Mucosa of descending colon (tissue), 3 donors: ENCODE data around the gene LYVE1. TPM values are rescaled to one million over a fixed set of nuclear protein-coding genes. Genes with fewer than 3 reads are reported as not detected.

Experiments used
- ATAC-seq: fragments of 200-7000 bp; cut with Tn5 transposase; one replicate; pipeline ENCODE4 v1.9.1; 2020; ENCODE audit warnings: mild to moderate bottlenecking, moderate library complexity
- DNase-seq, 3 donors: peaks; one replicate each; pipeline ENCODE4 v3.0.0-alpha.2; 2020
- H3K36me3 ChIP-seq: fragments of 200-600 bp; one replicate; pipeline ENCODE4 v1.8.0; 2021; ENCODE audit warnings: low read depth, mild to moderate bottlenecking
- H3K4me1 ChIP-seq: fragments of 200-600 bp; one replicate; pipeline ENCODE4 v1.8.0; 2021; ENCODE audit warnings: low read depth, mild to moderate bottlenecking
- H3K4me3 ChIP-seq: fragments of 200-600 bp; one replicate; pipeline ENCODE4 v1.8.0; 2021; ENCODE audit warnings: mild to moderate bottlenecking
- H3K9me3 ChIP-seq: fragments of 200-600 bp; one replicate; pipeline ENCODE4 v1.8.0; 2021; ENCODE audit warnings: mild to moderate bottlenecking
- CTCF ChIP-seq: fragments of 200-600 bp; IDR thresholded peaks from one replicate; pipeline ENCODE4 v1.8.0; 2022; ENCODE audit warnings: antibody characterized with exemption, mild to moderate bottlenecking
- intact Hi-C, 2 donors: fragments of 100-400 bp; cut with DNase I in 1 of 2; cut with micrococcal nuclease in 1 of 2; formaldehyde crosslinking; loops; one replicate each; pipeline versions ENCODE4 v1.11.0 to v1.11.1; 2022; cut with DNase I, micrococcal nuclease
- total RNA-seq, 3 donors: library from RNA; stranded (reverse); fragmentation: NEBNext Ultra II Directional in 2 of 3; extraction: Animal tissue kit (Norgen Biotek cat#: 25700) in 2 of 3; gene quantifications; one replicate each; pipeline versions ENCODE4 v1.2.1 to v1.2.4, GENCODE V29; 2021 to 2023
- donor health status: DM: no; HTN: no; CAD: no; lungs with moderate emphysema.
- donor health status: DM: no; HTN: no; CAD: no.
- donor health status: DM: no; HTN: yes; CAD: no.

Gene LYVE1
- total RNA-seq, 3 donors from 2014 or later = 14.4 to 137 (median 43.4) TPM

- DNase-seq = no peak
- H3K4me1 ChIP-seq = no peaks in the 10 kb centered on the region
- TF ChIP-seq CTCF = no peak
- no peaks in the 10 kb centered on the region for H3K9me3 ChIP-seq
- intact Hi-C loops = no loop called here
- H3K4me3 ChIP-seq = no peak overlapping the region
- ATAC-seq = peak; percentile 69
- H3K36me3 ChIP-seq = no peaks in the 10 kb centered on the region
Measured at GRCh38 chr11:10566257-10566957, 2.1 kb downstream of the LYVE1 start.

GRCh38 chr11:10565493-10565892 is 3.0 kb downstream of the LYVE1 start:
- Histone ChIP-seq H3K36me3 (no peaks in the 10 kb centered on the region), H3K9me3 (no peaks in the 10 kb centered on the region), H3K4me3 (no peak overlapping the region), H3K4me1 (no peaks in the 10 kb centered on the region)
- intact Hi-C loops = no loop called here
- no peak for ATAC-seq
- no peak for DNase-seq
- TF ChIP-seq CTCF = no peak

DNA sequence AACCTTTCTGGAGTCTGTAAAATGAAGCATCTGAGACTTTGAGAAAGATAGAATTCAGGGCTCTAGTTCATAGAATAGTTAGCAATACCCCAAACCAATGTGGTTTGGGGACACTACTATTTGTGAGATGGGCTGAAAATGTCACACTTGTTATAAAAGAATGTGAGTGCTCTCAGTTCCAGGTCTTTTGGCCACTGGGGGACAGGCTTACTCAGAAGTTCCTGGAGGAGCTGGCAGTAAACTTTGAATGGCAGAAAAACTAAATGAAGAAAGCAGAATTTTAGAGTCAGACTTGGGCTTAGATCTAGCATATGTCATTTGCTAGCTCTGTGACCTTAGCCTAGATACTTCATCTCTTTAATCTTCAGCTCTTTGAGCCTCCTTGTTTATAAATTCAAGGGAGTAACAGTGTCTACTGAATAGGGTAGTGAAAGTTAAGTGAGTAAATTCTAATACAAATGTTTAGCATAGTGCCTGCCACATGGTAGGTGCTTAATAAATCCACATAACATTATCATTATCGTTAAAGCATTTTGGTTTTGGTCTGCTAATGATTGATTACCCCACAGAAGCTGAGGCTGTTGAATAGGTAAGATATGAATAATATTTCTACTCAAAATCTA is 3.7 kb downstream of the LYVE1 start:
- no peaks in the 10 kb centered on the region for H3K36me3 ChIP-seq
- ATAC-seq = no peak
- no peak for TF ChIP-seq CTCF
- no peak for DNase-seq
- no peaks in the 10 kb centered on the region for H3K9me3 ChIP-seq
- no peak overlapping the region for H3K4me3 ChIP-seq
- intact Hi-C loops = no loop called here
- H3K4me1 ChIP-seq = no peaks in the 10 kb centered on the region

GRCh38 chr11:10564030-10564429 is 4.4 kb downstream of the LYVE1 start:
- ATAC-seq = no peak
- H3K4me3 ChIP-seq = no peak overlapping the region

DNA sequence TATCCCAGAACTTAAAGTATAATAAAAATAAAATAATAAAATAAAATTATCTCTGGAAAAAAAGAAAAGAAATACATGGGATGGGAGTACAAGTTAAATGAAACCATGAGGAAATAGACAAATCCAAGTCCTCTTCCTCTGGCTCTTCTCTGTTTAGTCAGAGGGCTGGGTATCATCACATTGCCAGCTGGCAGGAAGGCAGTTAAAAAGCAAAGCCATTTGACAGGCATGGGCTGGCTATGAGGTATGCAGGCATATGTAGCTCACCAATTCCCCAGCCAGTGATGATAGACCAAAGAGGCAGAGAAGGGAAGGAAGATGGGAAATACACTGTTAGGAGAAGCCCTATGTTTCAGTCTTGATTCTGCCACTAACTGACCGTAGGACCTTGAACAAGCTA is 6.5 kb downstream of the LYVE1 start:
- H3K36me3 ChIP-seq = no peaks in the 10 kb centered on the region
- no peak for TF ChIP-seq CTCF
- DNase-seq (no peak), ATAC-seq (peak; percentile 53)
- H3K4me1 ChIP-seq = no peaks in the 10 kb centered on the region
- H3K9me3 ChIP-seq = no peaks in the 10 kb centered on the region
- intact Hi-C loops = no loop called here
- H3K4me3 ChIP-seq = no peak overlapping the region

More at GRCh38 chr11:10564030-10564429, 4.4 kb downstream of the LYVE1 start:
- H3K9me3 ChIP-seq = no peaks in the 10 kb centered on the region
- H3K4me1 ChIP-seq = no peaks in the 10 kb centered on the region
- no peaks in the 10 kb centered on the region for H3K36me3 ChIP-seq
- intact Hi-C loops = no loop called here
- TF ChIP-seq CTCF = no peak
- DNase-seq = no peak
